A549 (cell line): ENCODE data around the gene KRTAP5-5. TPM values are rescaled to one million over a fixed set of nuclear protein-coding genes. Genes with fewer than 3 reads are reported as not detected.

Experiments
- ATAC-seq, 2 experiments: fragments of 200-7000 bp in 1 of 2; fragments of >200 bp in 1 of 2; cut with Nextera tagmentation in 1 of 2; cut with Tn5 transposase in 1 of 2; 3 replicates each; pipeline versions ENCODE4 v1.8.0 to v1.9.1; 2018 to 2020; ENCODE audit warnings: mild to moderate bottlenecking in 1 of 2, moderate library complexity in 1 of 2
- CTCF ChIA-PET: fragments of 300-600 bp; sonication (Branson Sonifier 250); formaldehyde crosslinking; extraction: SDS; loops from one replicate; lab custom pipeline; 2021; ENCODE audit warnings: antibody characterized with exemption, inconsistent platforms; lab: Yijun Ruan, JAX
- POLR2A ChIA-PET: fragments of 350-600 bp; formaldehyde crosslinking; extraction: SDS; loops from one replicate; lab custom pipeline; 2021; ENCODE audit warnings: antibody characterized with exemption, inconsistent platforms; lab: Yijun Ruan, JAX
- DNase-seq, 2 experiments: peaks; one replicate each; pipeline versions ENCODE4 v3.0.0 to v3.0.0-alpha.2; 2011 to 2016; ENCODE audit warnings: low read depth in 1 of 2, low spot score in 1 of 2
- FAIRE-seq: peaks from 2 replicates; lab custom pipeline; 2011; peaks lifted over from hg19 to GRCh38; lab: Jason Lieb, UNC
- H3K27ac ChIP-seq, 2 experiments: fragments of >200 bp; sonication (Bioruptor Twin); formaldehyde crosslinking; 3 replicates each; pipeline ENCODE4 v1.5.1; 2016 to 2017
- H3K4me1 ChIP-seq: fragments of >200 bp; sonication (Bioruptor Twin); formaldehyde crosslinking; 3 replicates; pipeline ENCODE4 v1.6.1; 2016
- H3K4me2 ChIP-seq: fragments of >200 bp; sonication (Bioruptor Twin); formaldehyde crosslinking; 3 replicates; pipeline ENCODE4 v1.6.1; 2016
- H3K4me3 ChIP-seq: fragments of >200 bp; sonication (Bioruptor Twin); formaldehyde crosslinking; 3 replicates; pipeline ENCODE4 v1.5.1; 2016
- H3K9me3 ChIP-seq: fragments of >200 bp; sonication (Bioruptor Twin); formaldehyde crosslinking; 3 replicates; pipeline ENCODE4 v1.6.1; 2016
- BHLHE40 ChIP-seq: IDR thresholded peaks from 2 replicates; pipeline ENCODE4 v1.6.1; 2012; ENCODE audit warnings: low read depth, low read length, inconsistent platforms
- CBX2 ChIP-seq: fragments of 200-600 bp; sonication (generic); IDR thresholded peaks from 2 replicates; pipeline ENCODE4 v1.6.1; 2016; ENCODE audit warnings: low read depth, mild to moderate bottlenecking, borderline replicate concordance
- CHD4 ChIP-seq: fragments of 200-600 bp; sonication (generic); IDR thresholded peaks from 2 replicates; pipeline ENCODE4 v1.6.1; 2016; ENCODE audit warnings: antibody characterized with exemption, mild to moderate bottlenecking, borderline replicate concordance
- ELK1 ChIP-seq: fragments of 150-350 bp; IDR thresholded peaks from 2 replicates; pipeline ENCODE4 v1.6.1; 2014; ENCODE audit warnings: low read depth, mild to moderate bottlenecking, low read length
- ESRRA ChIP-seq: fragments of 150-350 bp; IDR thresholded peaks from 2 replicates; pipeline ENCODE4 v1.6.1; 2014; ENCODE audit warnings: mild to moderate bottlenecking, low read length, borderline replicate concordance
- HEYL ChIP-seq: fragments of 250-450 bp; sonication (Bioruptor Pico); IDR thresholded peaks from 2 replicates; pipeline ENCODE4 v1.8.0; 2021; ENCODE audit warnings: mild to moderate bottlenecking, moderate library complexity
- NFE2L2 ChIP-seq: fragments of 150-350 bp; conservative IDR thresholded peaks from 2 replicates; pipeline ENCODE4 v1.6.1; 2014; ENCODE audit warnings: low read length
- RCOR1 ChIP-seq: fragments of 150-350 bp; IDR thresholded peaks from 2 replicates; pipeline ENCODE4 v1.6.1; 2014; ENCODE audit warnings: antibody characterized with exemption, low read length, low read depth
- REST ChIP-seq: fragments of 200-600 bp; sonication (generic); IDR thresholded peaks from 2 replicates; pipeline ENCODE4 v1.6.1; 2016; ENCODE audit warnings: antibody characterized with exemption, mild to moderate bottlenecking, moderate library complexity
- RNF2 ChIP-seq: fragments of 200-600 bp; sonication (generic); IDR thresholded peaks from 2 replicates; pipeline ENCODE4 v1.6.1; 2016; ENCODE audit warnings: low read depth, mild to moderate bottlenecking, antibody characterized with exemption, moderate library complexity, borderline replicate concordance
- SMC3 ChIP-seq: fragments of >200 bp; sonication (Bioruptor Twin); formaldehyde crosslinking; IDR thresholded peaks from 3 replicates; pipeline ENCODE4 v1.6.1; 2018; ENCODE audit warnings: inconsistent platforms
- WGBS: methylation state at CpG from one replicate; pipeline ENCODE4 v1.1.6; 2017; ENCODE audit errors: missing lambda C conversion rate; 5-methylcytosine and 5-hydroxymethylcytosine counted together
- polyA plus RNA-seq, 4 experiments: library from polyadenylated mRNA; depleted of rRNA in 3 of 4; stranded (reverse); fragments of >200 nt; fragmentation: RNase III in 1 of 4; extraction: RNeasy Plus Mini Kit Qiagen cat#74134 plus additional on column Dnase treatment in 1 of 4; gene quantifications; 2 replicates in 3 of 4; 3 replicates in 1 of 4; pipeline ENCODE4 v1.2.3, GENCODE V29; 2011 to 2017
- TF ChIP-seq, protein P1 (sequence below): fragments of 450-650 bp; IDR thresholded peaks from 2 replicates; pipeline ENCODE4 v1.6.1; 2014; ENCODE audit warnings: antibody characterized with exemption

The KRTAP5-5 gene
- polyA plus RNA-seq, 2 of the 4 experiments (the other 2 are of a cell fraction), result not detected

DNA sequence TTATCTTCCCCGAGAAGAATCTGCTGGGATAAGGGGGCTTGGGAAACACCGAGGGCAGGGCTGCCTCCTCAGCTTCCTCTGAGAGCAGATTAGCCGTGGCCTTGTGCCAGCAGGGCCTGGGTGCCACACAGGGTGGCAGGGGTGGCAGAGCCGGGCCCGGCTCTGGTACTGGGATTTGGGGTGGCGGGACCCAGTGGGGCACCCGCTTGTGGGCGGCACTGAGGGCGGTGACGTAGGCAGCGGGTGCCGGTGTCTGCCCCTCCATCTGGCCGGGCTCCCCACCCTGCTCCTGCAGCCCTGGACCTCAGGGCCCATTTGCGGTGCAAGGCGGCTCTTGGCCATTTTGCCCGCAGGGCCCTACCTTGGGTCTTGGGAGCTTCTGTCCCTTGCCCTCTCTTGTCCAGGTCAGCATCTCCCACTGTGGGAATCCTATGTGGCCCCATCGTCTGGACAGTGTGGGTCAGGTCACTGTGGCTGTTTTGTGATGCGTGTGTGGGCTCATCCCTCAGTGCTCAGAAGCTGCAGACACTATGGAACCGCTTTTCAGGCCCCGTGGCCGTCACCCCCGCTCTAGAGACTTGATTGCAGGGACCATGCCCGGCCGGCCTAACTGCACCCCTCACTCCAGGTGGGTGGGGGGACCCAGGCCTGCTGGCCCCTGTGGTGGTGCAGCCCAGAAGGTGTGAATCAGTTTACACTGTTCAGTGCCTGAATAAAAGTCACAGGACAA is 37.7 kb downstream of the KRTAP5-5 start (continued):
- TF ChIP-seq REST, result no peak
- no peak for TF ChIP-seq SMC3
- no peak for TF ChIP-seq ESRRA
- TF ChIP-seq, all 56 proteins: peak for 0

DNA sequence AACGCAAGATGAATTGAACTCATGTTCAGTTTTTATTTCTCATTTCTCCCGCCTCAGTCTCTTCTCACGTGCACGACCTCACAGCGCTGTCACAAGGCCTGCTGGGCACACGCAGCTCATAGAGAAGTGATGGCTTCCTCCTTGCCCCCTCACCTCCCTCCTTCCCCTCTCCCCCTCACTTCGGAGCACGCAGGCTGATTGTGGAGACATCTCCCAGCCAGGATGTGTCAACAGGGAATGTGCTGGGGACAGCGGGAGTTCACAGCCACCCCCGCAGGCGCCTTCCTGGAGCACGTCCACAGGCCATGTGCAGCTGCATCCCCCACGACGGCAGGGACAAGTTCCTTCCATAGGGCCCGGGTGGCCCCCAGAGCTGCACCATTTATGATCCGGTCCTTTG is 38.3 kb downstream of the KRTAP5-5 start:
- Histone ChIP-seq H3K4me3 (no peak overlapping the region), H3K4me2 (no peak overlapping the region), H3K4me1 (no peaks in the 10 kb centered on the region), H3K27ac (no peak overlapping the region), H3K9me3 (no peaks in the 10 kb centered on the region)
- ATAC-seq (no peak), FAIRE-seq (no peak), DNase-seq (no peak)
- WGBS, result 58% methylated on average over 9 of the region's 16 CpGs
- ChIA-PET CTCF (interaction anchor here (7.7 kb wide), 1 partner anchor 15 kb away, joined by 34 read pairs; no protein-coding TSS in a partner anchor), POLR2A (no interaction called here)
- TF ChIP-seq RNF2 (no peak), NFE2L2 (no peak), ESRRA (no peak), CHD4 (no peak), HEYL (CRISPR knock-in tag) (no peak), CBX2 (no peak), RCOR1 (no peak)
- TF ChIP-seq, protein P1, sequence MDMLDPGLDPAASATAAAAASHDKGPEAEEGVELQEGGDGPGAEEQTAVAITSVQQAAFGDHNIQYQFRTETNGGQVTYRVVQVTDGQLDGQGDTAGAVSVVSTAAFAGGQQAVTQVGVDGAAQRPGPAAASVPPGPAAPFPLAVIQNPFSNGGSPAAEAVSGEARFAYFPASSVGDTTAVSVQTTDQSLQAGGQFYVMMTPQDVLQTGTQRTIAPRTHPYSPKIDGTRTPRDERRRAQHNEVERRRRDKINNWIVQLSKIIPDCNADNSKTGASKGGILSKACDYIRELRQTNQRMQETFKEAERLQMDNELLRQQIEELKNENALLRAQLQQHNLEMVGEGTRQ, result no peak

DNA sequence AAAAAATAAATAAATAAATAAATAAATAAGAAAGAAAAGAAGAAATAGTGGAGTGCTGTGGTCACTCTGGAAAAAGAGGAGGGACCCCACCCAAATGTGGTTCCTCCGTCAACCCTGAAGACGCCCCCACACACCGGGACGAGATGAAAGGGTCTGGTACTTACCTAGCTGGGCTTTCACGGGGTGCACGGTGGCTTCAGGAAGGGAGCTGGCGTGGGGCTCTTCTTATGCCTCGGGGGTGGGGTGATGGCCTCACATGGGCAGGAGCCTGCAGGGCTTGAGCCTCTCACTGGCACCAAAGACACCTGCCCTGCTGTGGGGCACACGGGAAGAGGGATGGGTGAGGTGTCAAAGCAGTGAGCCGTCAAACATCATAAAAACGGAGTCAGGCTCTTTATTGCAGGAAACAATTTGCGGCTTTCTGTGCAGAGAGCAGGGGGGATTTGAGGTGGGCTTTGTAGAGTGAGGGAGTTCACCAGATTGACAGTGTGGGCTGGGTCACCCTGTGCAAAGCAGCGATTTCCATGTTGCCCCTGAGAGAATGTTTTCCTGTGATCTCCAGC is 39.4 kb downstream of the KRTAP5-5 start:
- no peak overlapping the region for H3K4me3 ChIP-seq
- ATAC-seq (no peak), FAIRE-seq (no peak), DNase-seq (no peak)
- H3K4me1 ChIP-seq, result no peaks in the 10 kb centered on the region
- WGBS, result 46% methylated on average over 13 of the region's 13 CpGs
- H3K4me2 ChIP-seq, result no peak overlapping the region
- no peaks in the 10 kb centered on the region for H3K9me3 ChIP-seq
- no peak overlapping the region for H3K27ac ChIP-seq
- CTCF ChIA-PET, result interaction anchor here (1.3 to 7.7 kb wide), 3 partner anchors 9 to 25 kb away, joined by 3 to 34 read pairs (median 5); no protein-coding TSS in a partner anchor
- TF ChIP-seq BHLHE40 (no peak), ELK1 (no peak)
- POLR2A ChIA-PET, result no interaction called here
